SU-DHL-6 (cell line): ENCODE measurements around the gene TRPV4.

Experiments used
- H2AFZ ChIP-seq: fragments of 200-600 bp; sonication (generic); 2 replicates; pipeline ENCODE4 v1.6.1; 2014; ENCODE audit warnings: low read depth, mild to moderate bottlenecking, moderate library complexity, mixed read lengths, antibody characterized with exemption, low read length; ENCODE audit not compliant: severe bottlenecking
- H3F3A ChIP-seq: fragments of 200-600 bp; shearing (Covaris generic); 2 replicates; pipeline ENCODE4 v1.6.0; 2016; ENCODE audit warnings: antibody characterized with exemption, mild to moderate bottlenecking; ENCODE audit not compliant: insufficient read depth
- H3K27ac ChIP-seq: fragments of 200-600 bp; sonication (generic); 2 replicates; pipeline ENCODE4 v1.5.1; 2016; ENCODE audit warnings: low read depth, mild to moderate bottlenecking, low read length, moderate library complexity, mixed read lengths
- H3K27me3 ChIP-seq: fragments of 200-600 bp; sonication (generic), shearing (Covaris generic); 2 replicates; pipeline ENCODE4 v1.6.0; 2014; ENCODE audit warnings: mild to moderate bottlenecking, low read length
- H3K36me3 ChIP-seq: fragments of 200-600 bp; sonication (generic); 2 replicates; pipeline ENCODE4 v1.6.1; 2014; ENCODE audit warnings: mild to moderate bottlenecking, low read length, mixed read lengths
- H3K4me2 ChIP-seq: fragments of 300-600, 200-600 bp; shearing (Covaris generic), sonication (generic); 2 replicates; pipeline ENCODE4 v1.6.0; 2014; ENCODE audit warnings: low read length, low read depth, mild to moderate bottlenecking; ENCODE audit not compliant: poor library complexity, severe bottlenecking
- H3K4me3 ChIP-seq: fragments of 200-600 bp; sonication (generic); 2 replicates; pipeline ENCODE4 v1.5.1; 2014; ENCODE audit warnings: antibody characterized with exemption, low read length, mild to moderate bottlenecking, mixed read lengths; ENCODE audit not compliant: insufficient read depth, poor library complexity, severe bottlenecking
- H3K79me2 ChIP-seq: fragments of 200-600 bp; sonication (generic); 2 replicates; pipeline ENCODE4 v1.6.1; 2014; ENCODE audit warnings: mild to moderate bottlenecking, low read length, moderate library complexity; ENCODE audit not compliant: insufficient read depth
- H3K9ac ChIP-seq: fragments of 200-600 bp; sonication (generic); 2 replicates; pipeline ENCODE4 v1.7.0; 2014; ENCODE audit warnings: mild to moderate bottlenecking, low read length
- H3K9me2 ChIP-seq: fragments of 200-600 bp; sonication (generic); replicated peaks from 2 replicates; pipeline ENCODE4 v1.6.1; 2014; ENCODE audit warnings: low read length; ENCODE audit not compliant: insufficient read depth
- H3K9me3 ChIP-seq: fragments of 200-600 bp; sonication (generic); 2 replicates; pipeline ENCODE4 v1.6.1; 2014; ENCODE audit warnings: low read length, mixed read lengths; ENCODE audit not compliant: insufficient read depth
- H4K20me1 ChIP-seq: fragments of 200-600 bp; sonication (generic); 2 replicates; pipeline ENCODE4 v1.6.1; 2014; ENCODE audit warnings: low read depth, mild to moderate bottlenecking, antibody characterized with exemption, low read length, moderate library complexity, mixed read lengths
- EZH2phosphoT487 ChIP-seq: fragments of 200-600 bp; sonication (generic), shearing (Covaris generic); conservative IDR thresholded peaks from 2 replicates; pipeline ENCODE4 v1.6.1; 2018; ENCODE audit warnings: mild to moderate bottlenecking, antibody characterized with exemption, low read length, moderate library complexity, mixed read lengths
- TF ChIP-seq, protein P1 (sequence below): fragments of 200-600 bp; sonication (generic); IDR thresholded peaks from one replicate; pipeline ENCODE4 v1.5.1; 2017; ENCODE audit warnings: antibody characterized with exemption, mild to moderate bottlenecking, low read length, moderate library complexity; ENCODE audit not compliant: insufficient read depth, poor library complexity, severe bottlenecking

Gene TRPV4

DNA sequence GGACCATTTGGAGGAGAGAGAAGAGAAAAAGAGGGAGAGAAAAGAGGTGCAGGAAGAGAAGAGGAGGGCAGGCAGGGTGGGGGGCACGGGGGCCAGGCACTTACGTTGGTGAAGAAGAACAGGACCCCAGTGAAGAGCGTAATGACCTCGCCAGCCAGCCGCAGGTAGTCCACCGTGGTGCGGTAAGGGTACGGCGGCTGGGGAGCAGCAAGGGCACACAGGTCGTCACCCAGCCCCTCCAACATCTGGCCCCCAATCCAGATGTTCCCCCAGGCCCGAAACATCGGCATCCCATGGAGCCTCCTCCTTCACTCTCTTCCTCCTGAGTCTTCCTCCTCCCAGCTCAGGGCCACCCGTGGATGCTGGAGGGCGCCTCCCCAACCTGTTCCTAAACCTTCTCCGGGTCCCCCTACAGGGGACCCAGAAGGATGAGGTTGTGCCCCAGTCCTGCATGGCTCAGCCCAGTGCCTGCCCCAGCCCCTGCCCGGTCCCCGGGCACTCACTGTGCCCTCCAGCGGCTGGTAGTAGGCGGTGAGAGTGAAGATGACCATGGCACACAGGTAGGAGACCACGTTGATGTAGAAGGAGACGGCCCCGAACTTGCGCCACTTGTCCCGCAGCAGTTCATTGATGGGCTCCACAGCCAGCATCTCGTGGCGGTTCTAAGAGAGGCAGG lies 39.2 kb downstream of the TRPV4 start:
- no peak overlapping the region for H3K9ac ChIP-seq
- H3K27ac ChIP-seq: no peak overlapping the region
- no peak overlapping the region for H2AFZ ChIP-seq
- H3K4me2 ChIP-seq: no peak overlapping the region
- TF ChIP-seq, protein P1, sequence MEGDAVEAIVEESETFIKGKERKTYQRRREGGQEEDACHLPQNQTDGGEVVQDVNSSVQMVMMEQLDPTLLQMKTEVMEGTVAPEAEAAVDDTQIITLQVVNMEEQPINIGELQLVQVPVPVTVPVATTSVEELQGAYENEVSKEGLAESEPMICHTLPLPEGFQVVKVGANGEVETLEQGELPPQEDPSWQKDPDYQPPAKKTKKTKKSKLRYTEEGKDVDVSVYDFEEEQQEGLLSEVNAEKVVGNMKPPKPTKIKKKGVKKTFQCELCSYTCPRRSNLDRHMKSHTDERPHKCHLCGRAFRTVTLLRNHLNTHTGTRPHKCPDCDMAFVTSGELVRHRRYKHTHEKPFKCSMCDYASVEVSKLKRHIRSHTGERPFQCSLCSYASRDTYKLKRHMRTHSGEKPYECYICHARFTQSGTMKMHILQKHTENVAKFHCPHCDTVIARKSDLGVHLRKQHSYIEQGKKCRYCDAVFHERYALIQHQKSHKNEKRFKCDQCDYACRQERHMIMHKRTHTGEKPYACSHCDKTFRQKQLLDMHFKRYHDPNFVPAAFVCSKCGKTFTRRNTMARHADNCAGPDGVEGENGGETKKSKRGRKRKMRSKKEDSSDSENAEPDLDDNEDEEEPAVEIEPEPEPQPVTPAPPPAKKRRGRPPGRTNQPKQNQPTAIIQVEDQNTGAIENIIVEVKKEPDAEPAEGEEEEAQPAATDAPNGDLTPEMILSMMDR: no peak
- TF ChIP-seq EZH2phosphoT487: no peak
- no peaks in the 10 kb centered on the region for H3K9me3 ChIP-seq
- H3K36me3 ChIP-seq: no peaks in the 10 kb centered on the region
- H3K4me3 ChIP-seq: no peak overlapping the region
- no peaks in the 10 kb centered on the region for H4K20me1 ChIP-seq
- H3F3A ChIP-seq: no peaks in the 10 kb centered on the region
- no peaks in the 10 kb centered on the region for H3K9me2 ChIP-seq
- no peaks in the 10 kb centered on the region for H3K79me2 ChIP-seq
- no peaks in the 10 kb centered on the region for H3K27me3 ChIP-seq

- no peaks in the 10 kb centered on the region for H3K79me2 ChIP-seq
- H3F3A ChIP-seq: no peaks in the 10 kb centered on the region
- no peaks in the 10 kb centered on the region for H3K9me2 ChIP-seq
- no peaks in the 10 kb centered on the region for H4K20me1 ChIP-seq
- TF ChIP-seq EZH2phosphoT487: no peak
- TF ChIP-seq, protein P1: no peak
- no peaks in the 10 kb centered on the region for H3K9me3 ChIP-seq
- H2AFZ ChIP-seq: no peak overlapping the region
- no peak overlapping the region for H3K9ac ChIP-seq
- H3K27me3 ChIP-seq: no peaks in the 10 kb centered on the region
- H3K4me2 ChIP-seq: no peak overlapping the region
- no peak overlapping the region for H3K27ac ChIP-seq
- no peaks in the 10 kb centered on the region for H3K36me3 ChIP-seq
- no peak overlapping the region for H3K4me3 ChIP-seq
Observed at GRCh38 chr12:109793411-109793810, 39.8 kb downstream of the TRPV4 start.

DNA sequence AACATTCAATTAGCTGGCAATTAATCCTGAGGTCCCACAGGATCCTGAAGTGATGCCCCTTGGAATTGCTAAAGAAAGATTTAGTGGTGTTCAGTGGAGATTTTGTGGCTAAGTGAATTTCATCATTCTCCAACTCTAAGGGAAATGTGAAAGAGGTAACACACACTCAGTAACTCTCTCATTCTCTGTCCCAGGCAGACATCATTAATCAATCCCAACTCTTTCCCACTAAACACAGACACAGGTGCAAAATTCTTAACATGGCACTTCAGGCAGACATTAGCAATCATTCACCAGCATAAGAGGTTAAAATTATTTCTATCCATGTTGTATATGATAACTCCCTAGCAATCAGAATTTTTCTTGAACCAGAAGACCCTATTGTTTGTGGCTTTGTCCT lies 40.2 kb downstream of the TRPV4 start:
- Histone ChIP-seq H3K36me3 (no peaks in the 10 kb centered on the region), H3K79me2 (no peaks in the 10 kb centered on the region), H4K20me1 (no peaks in the 10 kb centered on the region), H3K9ac (no peak overlapping the region), H3K4me2 (no peak overlapping the region), H3K4me3 (no peak overlapping the region), H2AFZ (no peak overlapping the region), H3K9me3 (no peaks in the 10 kb centered on the region), H3K27me3 (no peaks in the 10 kb centered on the region), H3K27ac (no peak overlapping the region), H3K9me2 (no peaks in the 10 kb centered on the region), H3F3A (no peaks in the 10 kb centered on the region)
- no peak for TF ChIP-seq EZH2phosphoT487
- TF ChIP-seq, protein P1: no peak
